ENCODE results near the gene FBXO42.

Gene FBXO42

GRCh38 chr1:16307222-16307621, 45.1 kb downstream of the FBXO42 start:
- Histone ChIP-seq H3K4me3 (IDR thresholded peaks at IDR 0.05; ENCODE audit: insufficient read depth, low read depth, low read length) (no peak overlapping the region), H3K27me3 (ENCODE audit: insufficient read depth, low read depth) (no peaks in the 10 kb centered on the region), H2AFZ (ENCODE audit: low read depth) (no peak overlapping the region), H3K36me3 (ENCODE audit: insufficient read depth) (no peaks in the 10 kb centered on the region), H3K4me2 (no peak overlapping the region), H4K20me1 (ENCODE audit: insufficient read depth) (no peaks in the 10 kb centered on the region), H3K4me1 (ENCODE audit: low read depth, poor library complexity, severe bottlenecking) (no peaks in the 10 kb centered on the region), H3K79me2 (ENCODE audit: insufficient read depth, low read depth) (no peaks in the 10 kb centered on the region), H3K27ac (no peak overlapping the region), H3K9ac (no peak overlapping the region)
- TF ChIP-seq, protein P1, sequence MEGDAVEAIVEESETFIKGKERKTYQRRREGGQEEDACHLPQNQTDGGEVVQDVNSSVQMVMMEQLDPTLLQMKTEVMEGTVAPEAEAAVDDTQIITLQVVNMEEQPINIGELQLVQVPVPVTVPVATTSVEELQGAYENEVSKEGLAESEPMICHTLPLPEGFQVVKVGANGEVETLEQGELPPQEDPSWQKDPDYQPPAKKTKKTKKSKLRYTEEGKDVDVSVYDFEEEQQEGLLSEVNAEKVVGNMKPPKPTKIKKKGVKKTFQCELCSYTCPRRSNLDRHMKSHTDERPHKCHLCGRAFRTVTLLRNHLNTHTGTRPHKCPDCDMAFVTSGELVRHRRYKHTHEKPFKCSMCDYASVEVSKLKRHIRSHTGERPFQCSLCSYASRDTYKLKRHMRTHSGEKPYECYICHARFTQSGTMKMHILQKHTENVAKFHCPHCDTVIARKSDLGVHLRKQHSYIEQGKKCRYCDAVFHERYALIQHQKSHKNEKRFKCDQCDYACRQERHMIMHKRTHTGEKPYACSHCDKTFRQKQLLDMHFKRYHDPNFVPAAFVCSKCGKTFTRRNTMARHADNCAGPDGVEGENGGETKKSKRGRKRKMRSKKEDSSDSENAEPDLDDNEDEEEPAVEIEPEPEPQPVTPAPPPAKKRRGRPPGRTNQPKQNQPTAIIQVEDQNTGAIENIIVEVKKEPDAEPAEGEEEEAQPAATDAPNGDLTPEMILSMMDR (conservative IDR thresholded peaks at IDR 0.05; ENCODE audit: low read depth, low read length): no peak

DNA sequence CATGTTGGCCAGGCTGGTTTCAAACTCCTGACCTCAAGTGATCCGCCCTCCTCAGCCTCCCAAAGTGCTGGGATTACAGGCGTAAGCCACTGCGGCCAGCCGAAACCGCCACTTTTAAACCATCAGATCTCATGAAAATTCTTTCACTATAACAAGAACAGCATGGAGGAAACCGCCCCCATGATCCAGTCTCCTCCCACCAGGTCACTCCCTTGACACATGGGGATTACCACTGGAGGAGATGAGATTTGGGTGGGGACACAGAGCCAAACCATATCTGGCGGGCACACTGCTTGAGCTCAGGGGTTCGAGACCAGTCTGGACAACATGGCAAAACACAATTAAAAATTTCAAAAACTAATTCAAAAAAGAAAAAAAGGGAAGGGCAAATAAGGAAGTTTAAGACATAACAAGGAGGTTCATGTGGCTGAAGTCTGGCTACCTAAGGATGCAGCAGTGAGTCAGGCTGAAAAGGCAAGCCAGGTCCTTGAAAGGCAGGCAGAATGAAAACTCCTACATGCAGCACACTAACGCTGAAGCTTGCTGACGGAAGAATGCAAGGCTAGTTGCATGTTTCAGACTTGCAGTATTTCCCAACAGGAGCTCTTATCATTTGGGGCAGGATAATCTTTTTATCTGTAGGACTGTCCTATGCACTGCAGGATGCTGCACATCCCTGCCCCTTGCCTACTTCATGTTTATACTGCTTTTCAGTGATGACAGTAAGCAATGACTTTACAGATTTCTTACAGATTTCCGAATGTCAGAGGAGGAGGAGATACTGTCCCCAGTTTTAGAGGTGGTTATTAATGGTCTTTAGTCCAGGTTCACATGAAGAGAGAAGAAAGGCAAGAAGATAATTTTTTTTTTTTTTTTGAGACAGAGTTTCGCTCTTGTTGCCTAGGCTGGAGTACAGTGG, 49.3 kb downstream of the FBXO42 start:
- Histone ChIP-seq H3K79me2 (ENCODE audit: insufficient read depth, low read depth) (no peaks in the 10 kb centered on the region), H3K27ac (no peak overlapping the region), H3K4me3 (IDR thresholded peaks at IDR 0.05; ENCODE audit: insufficient read depth, low read depth, low read length) (no peak overlapping the region), H3K27me3 (ENCODE audit: insufficient read depth, low read depth) (no peaks in the 10 kb centered on the region), H3K36me3 (ENCODE audit: insufficient read depth) (no peaks in the 10 kb centered on the region), H3K9ac (no peak overlapping the region), H3K4me1 (ENCODE audit: low read depth, poor library complexity, severe bottlenecking) (no peaks in the 10 kb centered on the region), H4K20me1 (ENCODE audit: insufficient read depth) (no peaks in the 10 kb centered on the region), H3K4me2 (no peak overlapping the region), H2AFZ (ENCODE audit: low read depth) (no peak overlapping the region)
- TF ChIP-seq, protein P1 (conservative IDR thresholded peaks at IDR 0.05; ENCODE audit: low read depth, low read length): no peak

GRCh38 chr1:16300436-16300835, 51.8 kb downstream of the FBXO42 start:
- Histone ChIP-seq H3K9ac (no peak overlapping the region), H2AFZ (ENCODE audit: low read depth) (no peak overlapping the region), H3K79me2 (ENCODE audit: insufficient read depth, low read depth) (no peaks in the 10 kb centered on the region), H4K20me1 (ENCODE audit: insufficient read depth) (no peaks in the 10 kb centered on the region), H3K27me3 (ENCODE audit: insufficient read depth, low read depth) (no peaks in the 10 kb centered on the region), H3K4me2 (no peak overlapping the region), H3K4me3 (IDR thresholded peaks at IDR 0.05; ENCODE audit: insufficient read depth, low read depth, low read length) (no peak overlapping the region), H3K27ac (no peak overlapping the region), H3K4me1 (ENCODE audit: low read depth, poor library complexity, severe bottlenecking) (no peaks in the 10 kb centered on the region), H3K36me3 (ENCODE audit: insufficient read depth) (no peaks in the 10 kb centered on the region)
- TF ChIP-seq, protein P1 (conservative IDR thresholded peaks at IDR 0.05; ENCODE audit: low read depth, low read length): no peak

DNA sequence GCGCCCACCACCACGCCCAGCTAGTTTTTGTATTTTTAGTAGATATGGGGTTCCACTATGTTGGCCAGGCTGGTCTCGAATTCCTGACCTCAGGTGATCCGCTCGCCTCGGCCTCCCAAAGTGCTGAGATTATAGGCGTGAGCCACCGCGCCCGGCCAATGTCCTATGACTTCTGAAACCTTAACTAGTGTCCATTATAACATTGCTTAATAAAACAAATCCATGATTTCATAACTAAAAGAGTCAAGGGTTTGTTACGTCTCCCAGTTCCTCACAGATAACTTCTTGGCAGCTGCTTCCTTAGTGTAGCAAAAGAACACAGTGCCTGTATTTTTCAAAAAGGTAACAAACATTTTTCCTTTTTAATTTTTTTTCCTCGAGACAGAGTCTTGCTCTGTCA, 53.6 kb downstream of the FBXO42 start:
- Histone ChIP-seq H3K36me3 (ENCODE audit: insufficient read depth) (no peaks in the 10 kb centered on the region), H3K4me2 (no peak overlapping the region), H3K27ac (no peak overlapping the region), H3K27me3 (ENCODE audit: insufficient read depth, low read depth) (no peaks in the 10 kb centered on the region), H3K79me2 (ENCODE audit: insufficient read depth, low read depth) (no peaks in the 10 kb centered on the region), H3K4me1 (ENCODE audit: low read depth, poor library complexity, severe bottlenecking) (no peaks in the 10 kb centered on the region), H4K20me1 (ENCODE audit: insufficient read depth) (no peaks in the 10 kb centered on the region), H3K9ac (no peak overlapping the region), H3K4me3 (IDR thresholded peaks at IDR 0.05; ENCODE audit: insufficient read depth, low read depth, low read length) (no peak overlapping the region), H2AFZ (ENCODE audit: low read depth) (no peak overlapping the region)
- TF ChIP-seq, protein P1 (conservative IDR thresholded peaks at IDR 0.05; ENCODE audit: low read depth, low read length): no peak

Measured in KMS-11 (cell line).